Motor neuron (in vitro differentiated cells): ENCODE data around the gene TIPARP. TPM values are rescaled to one million over a fixed set of nuclear protein-coding genes. Genes with fewer than 3 reads are reported as not detected.

Source experiments
- ATAC-seq, 8 experiments: fragments of 200-7000 bp; cut with Tn5 transposase; replicated peaks in 6 of 8; 2 replicates each; pipeline ENCODE4 v1.8.0; 2021; ENCODE audit warnings: mild to moderate bottlenecking in 8 of 8, moderate library complexity in 8 of 8
- H3K27ac ChIP-seq, 2 donors: fragments of 250-450 bp; sonication (Bioruptor Pico); 2 replicates each; pipeline ENCODE4 v1.9.0; 2021; ENCODE audit warnings: antibody characterized with exemption in 2 of 2, mild to moderate bottlenecking in 2 of 2, moderate library complexity in 1 of 2
- H3K4me1 ChIP-seq, 2 donors: fragments of 250-450 bp; sonication (Bioruptor Pico); replicated peaks in 1 of 2; 2 replicates each; pipeline ENCODE4 v1.6.1; 2021; ENCODE audit warnings: antibody characterized with exemption in 2 of 2, mild to moderate bottlenecking in 2 of 2, moderate library complexity in 1 of 2
- H3K4me3 ChIP-seq, 5 donors: fragments of 250-450 bp; sonication (Bioruptor Pico); 2 replicates each; pipeline ENCODE4 v1.9.0; 2021; ENCODE audit warnings: antibody characterized with exemption in 5 of 5, mild to moderate bottlenecking in 5 of 5, moderate library complexity in 4 of 5
- WGBS, 10 experiments: fragments of 450-650 bp; shearing (Covaris generic); methylation state at CpG; one replicate each; pipeline ENCODE4 v1.0.0; 2022; 5-methylcytosine and 5-hydroxymethylcytosine counted together
- in situ Hi-C, 9 experiments: fragments of 400-800 bp; cut with MboI; loops; one replicate each; pipeline ENCODE4 v1.15.0; 2021; ENCODE audit warnings: low sequenced_read_pairs in 9 of 9, low pct_unique_long_range_greater_than_20kb in 2 of 9; ENCODE audit not compliant: unreplicated experiment in 9 of 9
- total RNA-seq, 8 experiments: library from RNA; unstranded; fragments of 300-600 nt; gene quantifications; 2 replicates each; pipeline versions ENCODE4 v1.2.3 to v1.2.4, GENCODE V29; 2022

Gene TIPARP
- total RNA-seq, 8 experiments from 2014 or later, result 8.0 to 28.4 (median 14.6) TPM

GRCh38 chr3:156673732-156674045, 701 bp upstream of the TIPARP start:
- WGBS, 10 experiments, result 2 to 55% (median 23%) methylated on average over 1 to 10 of the region's 10 CpGs; no CpG with 5 or more reads in 3 of the 10 experiments
- no peak for ATAC-seq
- in situ Hi-C loops, result loop anchor here in 6 of 9 experiments (10.0 to 25.0 kb wide), 4 partner anchors 111 to 511 kb away; partner anchors contain the start of gene SSR3 (in 2 of the 6)
- H3K27ac ChIP-seq, result peak overlapping the region; percentile 52 to 64
- H3K4me1 ChIP-seq, result peaks cover 6% of the 10 kb centered on the region in 2 donors
- H3K4me3 ChIP-seq, result peak overlapping the region; percentile 51 to 85 (median 60)

- peak in 7 of 8 experiments; percentile 0 to 30 (median 11) for ATAC-seq
- peak overlapping the region; percentile 56 to 80 for H3K27ac ChIP-seq
- in situ Hi-C loops, result loop anchor here in 7 of 9 experiments (10.0 to 25.0 kb wide), 4 partner anchors 113 to 513 kb away; partner anchors contain the start of gene SSR3 (in 2 of the 7)
- peaks cover 6 to 7% of the 10 kb centered on the region in 2 donors for H3K4me1 ChIP-seq
- peak overlapping the region; percentile 51 to 85 (median 60) for H3K4me3 ChIP-seq
- WGBS, 10 experiments, result 0% methylated on average over 5 to 10 of the region's 93 CpGs; no CpG with 5 or more reads in 4 of the 10 experiments
Measured at GRCh38 chr3:156674911-156675829, 780 bp downstream of the TIPARP start.

GRCh38 chr3:156675830-156676767, 1.7 kb downstream of the TIPARP start:
- Histone ChIP-seq H3K4me3 (peak overlapping the region; percentile 51 to 85 (median 60)), H3K27ac (peak overlapping the region in 1 of 2 donors; percentile 80), H3K4me1 (peaks cover 15% of the 10 kb centered on the region in 2 donors)
- ATAC-seq, result peak in 2 of 8 experiments; percentile 0 to 2
- 0 to 65% (median 19%) methylated on average over 3 to 18 of the region's 18 CpGs for WGBS, 10 experiments
- in situ Hi-C loops, result loop anchor here in 4 of 9 experiments (10.0 to 25.0 kb wide), 2 partner anchors 409 to 411 kb away; no protein-coding TSS in a partner anchor

GRCh38 chr3:156676768-156677479, 2.5 kb downstream of the TIPARP start:
- in situ Hi-C loops, result loop anchor here in 4 of 9 experiments (10.0 to 25.0 kb wide), 2 partner anchors 408 to 410 kb away; no protein-coding TSS in a partner anchor
- Histone ChIP-seq H3K27ac (no peak overlapping the region), H3K4me1 (peaks cover 23 to 24% of the 10 kb centered on the region in 2 donors), H3K4me3 (peak overlapping the region in 1 of 5 donors; percentile 80)
- no peak for ATAC-seq
- WGBS, 10 experiments, result 54 to 100% (median 84%) methylated on average over 1 to 3 of the region's 3 CpGs

GRCh38 chr3:156677536-156677935, 3.1 kb downstream of the TIPARP start:
- Histone ChIP-seq H3K4me3 (no peak overlapping the region), H3K27ac (no peak overlapping the region), H3K4me1 (peaks cover 25 to 28% of the 10 kb centered on the region in 2 donors)
- WGBS, 10 experiments, result 12 to 90% (median 55%) methylated on average over 1 to 2 of the region's 2 CpGs; no CpG with 5 or more reads in 2 of the 10 experiments
- in situ Hi-C loops, result loop anchor here in 4 of 9 experiments (10.0 to 25.0 kb wide), 2 partner anchors 407 to 410 kb away; no protein-coding TSS in a partner anchor
- no peak for ATAC-seq

- H3K4me3 ChIP-seq, result no peak overlapping the region
- H3K27ac ChIP-seq, result no peak overlapping the region
- peaks cover 25 to 33% of the 10 kb centered on the region in 2 donors for H3K4me1 ChIP-seq
- WGBS, 10 experiments, result 20 to 100% (median 86%) methylated on average over 1 to 2 of the region's 2 CpGs; no CpG with 5 or more reads in 5 of the 10 experiments
- no peak for ATAC-seq
- in situ Hi-C loops, result loop anchor here in 4 of 9 experiments (10.0 to 25.0 kb wide), 2 partner anchors 407 to 409 kb away; no protein-coding TSS in a partner anchor
Measured at GRCh38 chr3:156678197-156678596, 3.8 kb downstream of the TIPARP start.

- WGBS, 10 experiments, result 90 to 100% (median 96%) methylated on average over 1 to 2 of the region's 2 CpGs; no CpG with 5 or more reads in 1 of the 10 experiments
- ATAC-seq, result no peak
- in situ Hi-C loops, result loop anchor here in 3 of 9 experiments (25.0 kb wide), 1 partner anchor 407 kb away; no protein-coding TSS in a partner anchor
- peaks cover 30 to 33% of the 10 kb centered on the region in 2 donors for H3K4me1 ChIP-seq
- H3K4me3 ChIP-seq, result no peak overlapping the region
- no peak overlapping the region for H3K27ac ChIP-seq
Measured at GRCh38 chr3:156680243-156680914, 6.0 kb downstream of the TIPARP start.

GRCh38 chr3:156681002-156681401, 6.6 kb downstream of the TIPARP start:
- ATAC-seq, result peak; percentile 79 to 98 (median 94)
- peaks cover 34 to 37% of the 10 kb centered on the region in 2 donors for H3K4me1 ChIP-seq

GRCh38 chr3:156682501-156682900, 8.1 kb downstream of the TIPARP start:
- H3K4me3 ChIP-seq, result no peak overlapping the region
- in situ Hi-C loops, result loop anchor here in 3 of 9 experiments (25.0 kb wide), 1 partner anchor 405 kb away; no protein-coding TSS in a partner anchor
- WGBS, 10 experiments, result 67 to 88% (median 80%) methylated on average over 1 of the region's 1 CpG; no CpG with 5 or more reads in 7 of the 10 experiments
- peaks cover 32 to 36% of the 10 kb centered on the region in 2 donors for H3K4me1 ChIP-seq
- H3K27ac ChIP-seq, result no peak overlapping the region
- ATAC-seq, result no peak

More at GRCh38 chr3:156681002-156681401, 6.6 kb downstream of the TIPARP start:
- Histone ChIP-seq H3K4me3 (no peak overlapping the region), H3K27ac (no peak overlapping the region)
- WGBS, 10 experiments, result 0 to 80% (median 28%) methylated on average over 1 to 4 of the region's 4 CpGs; no CpG with 5 or more reads in 1 of the 10 experiments
- in situ Hi-C loops, result loop anchor here in 3 of 9 experiments (25.0 kb wide), 1 partner anchor 406 kb away; no protein-coding TSS in a partner anchor

GRCh38 chr3:156682963-156683362, 8.6 kb downstream of the TIPARP start:
- Histone ChIP-seq H3K27ac (no peak overlapping the region), H3K4me1 (peaks cover 32 to 36% of the 10 kb centered on the region in 2 donors), H3K4me3 (no peak overlapping the region)
- in situ Hi-C loops, result loop anchor here in 3 of 9 experiments (25.0 kb wide), 1 partner anchor 404 kb away; no protein-coding TSS in a partner anchor
- no peak for ATAC-seq

- Histone ChIP-seq H3K27ac (no peak overlapping the region), H3K4me3 (no peak overlapping the region), H3K4me1 (peaks cover 31 to 32% of the 10 kb centered on the region in 2 donors)
- ATAC-seq, result peak in 4 of 8 experiments; percentile 12 to 59 (median 30)
- WGBS, 10 experiments, result 22 to 100% (median 72%) methylated on average over 1 to 2 of the region's 2 CpGs
- in situ Hi-C loops, result loop anchor here in 3 of 9 experiments (25.0 kb wide), 1 partner anchor 402 kb away; no protein-coding TSS in a partner anchor
Measured at GRCh38 chr3:156685198-156685597, 10.8 kb downstream of the TIPARP start.
